ENCODE data around the gene MAGEF1. TPM values are rescaled to one million over a fixed set of nuclear protein-coding genes. Genes with fewer than 3 reads are reported as not detected.

Gene MAGEF1
- total and polyA plus RNA-seq, 2 donors (not counting 3 experiments of a cell fraction or from before 2014, with no cell fraction given): 7.0 to 14.2 TPM

GRCh38 chr3:184694716-184695115, 17.1 kb downstream of the MAGEF1 start:
- no peaks in the 10 kb centered on the region for H3K79me2 ChIP-seq (ENCODE audit: control insufficient read depth, insufficient read depth, low read length)
- H3K4me2 ChIP-seq (ENCODE audit: insufficient read depth, low read length): no peak overlapping the region
- FAIRE-seq (no peak), DNase-seq (ENCODE audit: low read depth, low spot score) (no peak)
- H3K27ac ChIP-seq (ENCODE audit: insufficient read depth, low read depth, low read length): no peak overlapping the region
- no peaks in the 10 kb centered on the region for H4K20me1 ChIP-seq (replicated peaks; ENCODE audit: control insufficient read depth, extremely low read depth, insufficient read depth, low read length)
- TF ChIP-seq MAX (IDR thresholded peaks at IDR 0.05; ENCODE audit: insufficient read depth, insufficient read length) (no peak), EZH2 (IDR thresholded peaks at IDR 0.05; ENCODE audit: borderline replicate concordance, low read depth, low read length, severe bottlenecking) (no peak)
- no peak overlapping the region for H3K9ac ChIP-seq (replicated peaks; ENCODE audit: extremely low read depth, insufficient read depth, low read length)
- intact Hi-C loops (cut with micrococcal nuclease) (no loop called here), dilution Hi-C loops (cut with MboI; ENCODE audit: extremely low pct_ligation_motif_present, low sequenced_read_pairs) (no loop called here)
- BruUV-seq (replicated peaks): no TSS peak
- no peaks in the 10 kb centered on the region for H3K4me1 ChIP-seq (ENCODE audit: control insufficient read depth, extremely low read depth, insufficient read depth, low read length)
- ChIA-PET POLR2A (no interaction called here), CTCF (interaction anchor here (0.9 kb wide), 1 partner anchor 21 kb away, joined by 3 read pairs; no protein-coding TSS in a partner anchor)
- no peak overlapping the region for H2AFZ ChIP-seq (ENCODE audit: low read depth, low read length)
- H3K4me3 ChIP-seq (replicated peaks in 1 of 3; ENCODE audit: insufficient read depth in 1 of 3, low read depth in 1 of 3, low read length in 3 of 3): no peak overlapping the region
- H3K9me3 ChIP-seq (replicated peaks; ENCODE audit: control insufficient read depth, insufficient read depth, low read length): no peaks in the 10 kb centered on the region
- no peaks in the 10 kb centered on the region for H3K36me3 ChIP-seq (ENCODE audit: control insufficient read depth in 2 of 2, extremely low read depth in 1 of 2, insufficient read depth in 2 of 2, low read length in 2 of 2)
- peaks cover 0 to 2% of the 10 kb centered on the region in 2 experiments for H3K27me3 ChIP-seq (ENCODE audit: control insufficient read depth in 2 of 2, insufficient read depth in 2 of 2, low read length in 2 of 2)
- H3K9me1 ChIP-seq (replicated peaks; ENCODE audit: control insufficient read depth, extremely low read depth, insufficient read depth, low read length): no peaks in the 10 kb centered on the region

GRCh38 chr3:184694133-184694665, 17.7 kb downstream of the MAGEF1 start:
- no peak for FAIRE-seq
- TF ChIP-seq POLR2AphosphoS5 (IDR thresholded peaks at IDR 0.05; ENCODE audit: insufficient read depth, low read depth, low read length): no peak
- no peak for TF ChIP-seq CTCF (IDR thresholded peaks at IDR 0.05; ENCODE audit: extremely low read depth in 1 of 2, insufficient read depth in 1 of 2, low read depth in 1 of 2, low read length in 2 of 2)
- no peak for TF ChIP-seq FOS (IDR thresholded peaks at IDR 0.05; ENCODE audit: borderline replicate concordance, insufficient read depth, low read length)
- TF ChIP-seq JUN (IDR thresholded peaks at IDR 0.05; ENCODE audit: borderline replicate concordance, insufficient read depth, insufficient read length, low read depth): no peak
- no peak for TF ChIP-seq MYC (IDR thresholded peaks at IDR 0.05; ENCODE audit: low read depth, low read length)
- TF ChIP-seq GATA2 (IDR thresholded peaks at IDR 0.05; ENCODE audit: insufficient read depth, insufficient read length, low read depth, low read length): no peak
- no peak for TF ChIP-seq POLR2A (IDR thresholded peaks at IDR 0.05; ENCODE audit: low read depth, low read length)
- TF ChIP-seq MAX (IDR thresholded peaks at IDR 0.05; ENCODE audit: insufficient read depth, insufficient read length): no peak
- no peak for TF ChIP-seq EZH2 (IDR thresholded peaks at IDR 0.05; ENCODE audit: borderline replicate concordance, low read depth, low read length, severe bottlenecking)
- no peak overlapping the region for H3K9ac ChIP-seq (replicated peaks; ENCODE audit: extremely low read depth, insufficient read depth, low read length)
- dilution Hi-C loops (cut with MboI; ENCODE audit: extremely low pct_ligation_motif_present, low sequenced_read_pairs): no loop called here
- H3K36me3 ChIP-seq (ENCODE audit: control insufficient read depth in 2 of 2, extremely low read depth in 1 of 2, insufficient read depth in 2 of 2, low read length in 2 of 2): no peaks in the 10 kb centered on the region
- no peak overlapping the region for H3K4me2 ChIP-seq (ENCODE audit: insufficient read depth, low read length)
- DNase-seq (ENCODE audit: low read depth, low spot score): no peak
- H3K4me1 ChIP-seq (ENCODE audit: control insufficient read depth, extremely low read depth, insufficient read depth, low read length): no peaks in the 10 kb centered on the region
- no peaks in the 10 kb centered on the region for H4K20me1 ChIP-seq (replicated peaks; ENCODE audit: control insufficient read depth, extremely low read depth, insufficient read depth, low read length)
- H3K4me3 ChIP-seq (replicated peaks in 1 of 3; ENCODE audit: insufficient read depth in 1 of 3, low read depth in 1 of 3, low read length in 3 of 3): no peak overlapping the region
- no TSS peak for BruUV-seq (replicated peaks)
- H3K27ac ChIP-seq (ENCODE audit: insufficient read depth, low read depth, low read length): no peak overlapping the region
- H3K27me3 ChIP-seq (ENCODE audit: control insufficient read depth in 2 of 2, insufficient read depth in 2 of 2, low read length in 2 of 2): peaks cover 0 to 2% of the 10 kb centered on the region in 2 experiments
- POLR2A ChIA-PET: no interaction called here
- intact Hi-C loops (cut with micrococcal nuclease): no loop called here
- no peak overlapping the region for H2AFZ ChIP-seq (ENCODE audit: low read depth, low read length)
- H3K9me1 ChIP-seq (replicated peaks; ENCODE audit: control insufficient read depth, extremely low read depth, insufficient read depth, low read length): no peaks in the 10 kb centered on the region
- H3K9me3 ChIP-seq (replicated peaks; ENCODE audit: control insufficient read depth, insufficient read depth, low read length): no peaks in the 10 kb centered on the region
- CTCF ChIA-PET: interaction anchor here (0.9 kb wide), 1 partner anchor 21 kb away, joined by 3 read pairs; no protein-coding TSS in a partner anchor
- no peaks in the 10 kb centered on the region for H3K79me2 ChIP-seq (ENCODE audit: control insufficient read depth, insufficient read depth, low read length)

Measured in endothelial cell of umbilical vein (primary cell).